Right forelimb (tissue), 1 donor: ENCODE results near the gene ABHD1.

Source experiments
- DNase-seq: peaks from one replicate; pipeline ENCODE4 v3.0.0-alpha.2; 2018

Gene ABHD1

GRCh38 chr2:27138111-27138510 is 14.5 kb downstream of the ABHD1 start:
- DNase-seq, result no peak

DNA sequence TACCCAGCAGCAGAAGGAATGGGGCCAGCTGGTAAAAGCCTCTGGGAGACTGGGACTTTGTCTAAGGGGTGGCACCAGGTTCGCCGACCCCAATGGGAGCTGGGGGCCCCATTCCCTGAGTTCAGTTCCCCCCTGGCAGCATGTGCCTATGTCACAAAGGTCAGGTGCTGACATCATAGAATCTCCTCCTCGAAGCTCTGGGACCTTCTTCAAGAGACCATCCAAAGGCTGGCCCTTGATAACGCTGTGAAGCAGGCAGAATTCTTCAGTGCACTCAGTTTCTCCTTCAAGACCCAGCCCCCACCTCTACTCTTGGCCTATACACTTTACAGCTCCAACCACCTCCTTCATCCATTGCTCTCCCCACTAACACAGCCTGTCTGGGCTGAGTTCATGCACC is 15.7 kb downstream of the ABHD1 start, which contains the start of gene PRR30:
TSS of gene PRR30 (minus strand) at position 101 of the 400 bp plus-strand sequence. CDS start 1,081 bp downstream, outside the sequence.
- no peak for DNase-seq

- no peak for DNase-seq
Observed at GRCh38 chr2:27143285-27143684, 19.7 kb downstream of the ABHD1 start.

GRCh38 chr2:27145682-27146081 is 22.1 kb downstream of the ABHD1 start:
- no peak for DNase-seq

GRCh38 chr2:27147935-27148334 is 24.3 kb downstream of the ABHD1 start:
- no peak for DNase-seq

DNA sequence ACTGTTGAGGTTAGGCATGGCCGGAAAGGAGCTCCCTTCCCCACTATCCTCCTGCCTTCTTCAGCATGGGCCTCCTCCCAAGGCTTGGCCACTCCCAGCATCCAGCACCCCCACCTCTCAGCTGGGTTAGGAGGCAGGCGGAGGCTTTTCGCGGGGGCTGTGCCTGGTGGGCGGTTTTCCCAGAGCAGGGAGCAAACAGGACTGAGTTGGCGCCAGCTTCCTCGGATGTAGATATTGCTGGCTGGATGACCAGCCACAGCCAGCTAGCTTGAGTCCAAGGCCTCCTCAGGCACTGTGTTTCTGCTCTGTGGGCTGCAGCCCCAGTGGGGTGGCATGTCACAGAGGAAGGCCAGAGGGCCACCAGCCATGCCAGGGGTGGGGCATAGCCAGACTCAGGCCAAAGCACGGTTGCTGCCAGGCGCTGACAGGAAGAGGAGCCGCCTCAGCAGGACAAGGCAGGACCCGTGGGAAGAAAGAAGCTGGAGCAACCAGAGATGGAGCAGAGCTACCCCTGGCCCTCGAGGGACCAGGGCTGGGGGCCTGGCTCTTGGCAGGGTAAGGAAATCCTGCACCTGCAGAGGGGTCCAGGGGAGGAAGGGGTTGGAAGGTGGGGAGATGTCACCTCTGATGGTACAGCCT is 25.3 kb downstream of the ABHD1 start, which contains the start of gene TCF23:
TSS of gene TCF23 (plus strand) at position 204 of the 639 bp plus-strand sequence. CDS start at position 334, 130 bp downstream.
- no peak for DNase-seq

DNA sequence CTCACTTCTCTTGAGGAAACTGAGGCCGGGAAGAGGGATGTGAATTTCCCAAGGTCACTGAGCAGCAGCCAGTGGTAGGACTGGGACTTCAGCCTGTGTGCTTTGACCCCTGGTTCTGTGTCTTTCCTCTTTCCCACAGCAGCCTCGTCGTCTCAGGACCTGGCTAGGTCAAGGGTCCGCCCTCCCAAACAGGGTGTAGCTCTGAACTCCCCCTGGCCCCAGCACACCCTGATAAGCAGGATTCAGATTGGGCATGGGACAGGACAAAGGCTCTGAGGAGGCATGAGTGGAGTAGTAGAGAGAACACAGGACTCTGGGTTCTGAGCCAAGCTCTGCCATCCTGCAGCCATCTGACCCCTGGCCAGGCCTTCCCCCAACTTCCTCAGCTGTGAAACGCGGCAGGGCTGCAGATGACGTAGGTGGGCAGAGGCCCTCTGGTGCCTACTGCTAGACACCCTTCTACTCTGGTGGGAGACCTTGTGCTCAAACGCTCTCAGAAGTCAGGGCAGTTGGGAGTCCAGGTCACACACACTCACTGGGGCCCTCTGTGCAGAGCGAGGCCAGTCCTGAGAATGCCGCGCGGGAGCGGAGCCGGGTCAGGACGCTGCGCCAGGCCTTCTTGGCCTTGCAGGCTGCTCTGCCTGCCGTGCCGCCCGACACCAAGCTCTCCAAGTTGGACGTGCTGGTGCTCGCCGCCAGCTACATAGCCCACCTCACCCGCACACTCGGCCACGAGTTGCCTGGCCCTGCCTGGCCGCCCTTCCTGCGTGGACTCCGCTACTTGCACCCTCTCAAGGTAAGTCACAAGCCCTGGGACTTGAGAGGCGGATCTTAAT is 26.2 kb downstream of the ABHD1 start:
- DNase-seq, result no peak

DNA sequence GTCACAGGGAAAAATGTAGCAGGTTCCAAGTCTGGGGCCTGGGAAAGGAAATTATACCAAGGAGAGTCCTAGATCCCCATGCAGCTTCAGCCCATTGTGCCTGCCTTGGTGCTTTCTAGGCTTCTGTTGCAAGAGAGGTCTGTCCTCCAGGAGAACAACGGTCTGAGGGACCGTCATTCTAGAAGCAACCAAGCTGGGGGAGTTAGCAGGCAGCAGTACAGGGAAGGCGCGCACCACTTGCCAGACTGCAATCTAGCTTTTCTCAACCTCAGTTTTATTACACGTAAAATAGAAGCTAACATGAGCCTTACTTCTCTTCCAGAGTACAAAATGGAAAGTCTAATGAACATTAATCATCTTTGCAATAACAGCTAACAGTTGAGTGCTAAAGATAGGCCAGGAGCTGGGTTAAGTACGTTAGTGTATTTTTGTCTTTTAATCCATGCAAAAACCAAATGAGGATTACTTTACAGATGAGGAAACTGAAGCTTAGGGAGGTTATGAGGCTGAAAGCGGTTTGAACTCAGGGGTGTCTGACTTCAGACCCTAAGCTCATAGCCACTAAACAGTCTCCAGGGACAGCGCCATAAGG is 27.1 kb downstream of the ABHD1 start:
- DNase-seq, result no peak

- no peak for DNase-seq
Observed at GRCh38 chr2:27152102-27152795, 28.6 kb downstream of the ABHD1 start.

GRCh38 chr2:27152796-27153464 is 29.3 kb downstream of the ABHD1 start:
- DNase-seq, result no peak

DNA sequence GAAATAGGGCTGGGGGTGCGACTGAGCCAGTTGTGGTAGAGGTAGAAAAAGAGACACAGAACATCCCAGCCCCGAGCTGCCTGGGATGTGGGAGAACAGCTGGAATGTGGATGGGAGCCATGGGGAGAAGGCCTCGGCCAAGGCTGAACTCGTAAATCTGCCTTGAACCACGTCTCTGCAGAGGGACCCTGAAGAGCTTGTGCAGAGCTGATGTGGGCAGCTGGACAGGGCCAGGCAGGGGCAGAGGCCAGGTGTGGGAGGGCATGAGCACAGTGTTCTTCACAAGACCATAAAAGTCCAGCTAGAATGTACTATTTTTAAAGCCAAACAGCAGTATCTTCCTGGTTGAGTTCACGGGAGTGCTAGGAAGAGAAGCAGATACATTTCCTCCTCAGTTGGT is 30.9 kb downstream of the ABHD1 start:
- no peak for DNase-seq

DNA sequence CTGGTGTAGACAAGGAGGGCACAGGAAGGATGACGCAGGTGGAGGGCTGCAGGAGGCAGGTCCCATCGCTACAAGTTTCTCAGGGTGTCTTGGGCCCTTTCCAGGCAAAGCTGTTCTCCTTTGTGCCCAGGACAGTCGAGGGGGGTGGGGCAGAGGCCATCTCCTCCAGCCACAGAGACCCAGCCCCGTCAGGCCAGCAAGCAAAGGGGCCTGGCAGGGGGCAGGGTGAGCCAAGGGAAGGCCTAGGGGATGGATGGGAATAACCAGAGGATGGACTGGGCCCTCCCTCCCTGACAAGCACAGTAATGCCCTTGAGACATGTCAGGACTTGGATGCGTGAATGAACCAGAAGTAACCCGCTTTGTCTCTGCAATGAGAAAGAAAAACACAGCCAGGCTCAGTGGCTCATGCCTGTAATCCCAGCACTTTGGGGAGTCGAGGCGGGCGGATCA is 31.5 kb downstream of the ABHD1 start:
- no peak for DNase-seq

- DNase-seq, result no peak
Observed at GRCh38 chr2:27158468-27158867, 34.9 kb downstream of the ABHD1 start.

GRCh38 chr2:27159271-27159670 is 35.7 kb downstream of the ABHD1 start:
- no peak for DNase-seq

DNA sequence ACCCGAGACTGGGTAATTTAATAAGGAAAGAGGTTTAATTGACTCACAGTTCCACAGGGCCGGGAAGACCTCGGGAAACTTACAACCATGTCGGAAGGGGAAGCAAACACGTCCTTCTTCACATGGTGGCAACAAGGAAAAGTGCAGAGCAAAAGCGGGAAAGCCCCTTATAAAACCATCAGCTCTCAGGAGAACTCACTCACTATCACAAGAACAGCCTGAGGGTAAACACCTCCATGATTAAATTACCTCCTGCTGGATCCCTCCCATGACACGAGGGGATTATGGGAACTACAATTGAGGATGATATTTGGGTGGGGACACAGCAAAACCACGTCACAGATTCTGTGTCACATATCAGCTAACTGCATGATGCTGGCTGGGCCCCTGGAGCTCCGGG is 36.6 kb downstream of the ABHD1 start:
- DNase-seq, result no peak

- no peak for DNase-seq
Observed at GRCh38 chr2:27162151-27163121, 38.8 kb downstream of the ABHD1 start.

DNA sequence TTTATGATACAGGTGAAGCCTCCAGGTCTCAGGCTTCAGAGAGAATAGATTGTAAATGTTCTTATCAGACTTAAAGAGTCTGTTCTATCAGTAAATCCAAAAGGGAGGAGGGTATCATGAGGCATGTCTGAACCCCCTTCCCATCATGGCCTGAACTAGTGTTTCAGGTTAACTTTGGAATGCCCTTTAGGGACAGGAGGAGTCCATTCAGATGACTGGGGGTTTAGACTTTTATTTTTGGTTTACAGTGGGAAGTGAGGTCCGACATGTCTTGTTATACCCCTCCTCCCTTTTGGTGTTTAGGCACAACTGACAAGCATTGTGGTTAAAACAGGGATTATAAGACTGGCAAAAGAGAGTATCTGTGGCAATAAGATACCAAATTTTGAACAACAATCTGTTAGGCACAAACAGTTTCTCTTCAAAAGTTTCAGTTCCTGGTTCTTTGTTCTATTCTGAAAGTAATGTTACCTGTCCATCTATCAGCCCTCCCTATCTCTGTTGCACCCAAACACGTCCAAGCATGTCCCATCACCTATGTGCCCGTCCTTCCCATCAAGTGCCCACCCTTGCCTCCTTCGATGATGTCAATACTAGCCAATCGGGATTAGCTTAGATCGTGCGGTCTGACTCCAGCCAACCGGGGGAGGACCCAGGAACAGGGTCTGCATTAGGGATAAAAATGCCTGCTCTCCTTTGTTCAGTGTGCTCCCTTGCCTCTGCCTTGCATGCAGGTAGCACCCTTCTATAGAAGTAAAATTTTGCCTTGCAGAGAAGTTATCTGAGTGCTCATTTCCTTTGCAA is 41.5 kb downstream of the ABHD1 start:
- no peak for DNase-seq

GRCh38 chr2:27170581-27171337 is 47.1 kb downstream of the ABHD1 start:
- no peak for DNase-seq

DNA sequence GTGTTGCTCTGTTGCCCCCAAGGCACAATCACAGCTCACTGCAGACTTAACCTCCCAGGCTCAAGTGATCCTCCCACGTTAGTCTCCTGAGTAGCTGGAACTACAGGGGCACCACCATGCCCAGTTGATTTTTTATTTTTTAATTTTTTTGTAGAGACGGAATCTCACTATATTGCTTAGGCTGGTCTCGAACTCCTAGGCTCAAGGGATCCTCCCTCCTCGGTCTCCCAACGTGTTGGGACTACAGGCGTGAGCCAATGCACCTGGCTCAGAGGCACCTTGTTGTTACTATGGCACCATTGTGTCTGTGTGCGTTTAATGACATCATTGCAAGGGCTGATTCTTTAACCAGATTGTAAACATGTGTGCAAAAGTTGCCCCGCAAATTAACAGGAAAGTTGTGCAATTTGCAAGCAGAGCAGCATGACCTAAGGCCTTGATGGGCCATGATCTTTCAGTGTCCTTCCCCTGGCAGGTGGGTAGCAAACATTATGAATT is 47.8 kb downstream of the ABHD1 start:
- no peak for DNase-seq
